CD4-positive, alpha-beta T cell treated with Interleukin-1 beta for 1 hour (primary cell): ENCODE results near the gene AZIN2.
"Not testable (repeated sequence)": the region's sequence is repeated elsewhere in the genome, so short reads cannot be mapped to it uniquely, and the experiment has no call there.

ENCODE experiments used
- DNase-seq, 2 donors: peaks; one replicate each; pipeline ENCODE4 v3.0.0-alpha.2; 2020 to 2022

Gene AZIN2

GRCh38 chr1:33096363-33097005 lies 15.5 kb downstream of the AZIN2 start:
- DNase-seq: no peak

- no peak for DNase-seq
These were observed 16.2 kb downstream of the AZIN2 start for GRCh38 chr1:33097137-33097611.

GRCh38 chr1:33097762-33098161 lies 16.8 kb downstream of the AZIN2 start:
- no peak for DNase-seq

GRCh38 chr1:33098371-33098770 lies 17.4 kb downstream of the AZIN2 start:
- DNase-seq: no peak

GRCh38 chr1:33099290-33100118 lies 18.6 kb downstream of the AZIN2 start:
- DNase-seq: peak; percentile 72 to 77

- not testable (repeated sequence) for DNase-seq
These were observed 19.1 kb downstream of the AZIN2 start for GRCh38 chr1:33100119-33100415.

- DNase-seq: no peak
These were observed 29.5 kb downstream of the AZIN2 start for GRCh38 chr1:33110477-33110876.

- peak in 1 of 2 donors; percentile 28 for DNase-seq
These were observed 31.0 kb downstream of the AZIN2 start for GRCh38 chr1:33111965-33112364.

GRCh38 chr1:33117440-33118085 lies 36.6 kb downstream of the AZIN2 start:
- DNase-seq: no peak

GRCh38 chr1:33118274-33118673 lies 37.3 kb downstream of the AZIN2 start:
- no peak for DNase-seq

- DNase-seq: no peak
These were observed 38.1 kb downstream of the AZIN2 start for GRCh38 chr1:33119050-33119449.

GRCh38 chr1:33119532-33120217 lies 38.7 kb downstream of the AZIN2 start:
- DNase-seq: no peak

- DNase-seq: no peak
These were observed 39.7 kb downstream of the AZIN2 start for GRCh38 chr1:33120436-33121231.

GRCh38 chr1:33121728-33122127 lies 40.8 kb downstream of the AZIN2 start:
- no peak for DNase-seq

GRCh38 chr1:33122483-33123178 lies 41.7 kb downstream of the AZIN2 start:
- no peak for DNase-seq

GRCh38 chr1:33123266-33123665 lies 42.3 kb downstream of the AZIN2 start:
- no peak for DNase-seq

GRCh38 chr1:33124647-33125046 lies 43.7 kb downstream of the AZIN2 start:
- DNase-seq: not testable (repeated sequence)

- DNase-seq: no peak
These were observed 45.6 kb downstream of the AZIN2 start for GRCh38 chr1:33126411-33127000.

- peak; percentile 99 for DNase-seq
These were observed 46.3 kb downstream of the AZIN2 start for GRCh38 chr1:33127001-33127823.

GRCh38 chr1:33128781-33129180 lies 47.8 kb downstream of the AZIN2 start:
- no peak for DNase-seq
